ENCODE data around the gene SMARCAD1. TPM values are rescaled to one million over a fixed set of nuclear protein-coding genes. Genes with fewer than 3 reads are reported as not detected.
"Not testable (repeated sequence)": the region's sequence is repeated elsewhere in the genome, so short reads cannot be mapped to it uniquely, and the experiment has no call there.

The SMARCAD1 gene
- polyA plus RNA-seq, 1 donor (not counting 4 experiments of a cell fraction or from before 2014, with no cell fraction given): 27.8 TPM

DNA sequence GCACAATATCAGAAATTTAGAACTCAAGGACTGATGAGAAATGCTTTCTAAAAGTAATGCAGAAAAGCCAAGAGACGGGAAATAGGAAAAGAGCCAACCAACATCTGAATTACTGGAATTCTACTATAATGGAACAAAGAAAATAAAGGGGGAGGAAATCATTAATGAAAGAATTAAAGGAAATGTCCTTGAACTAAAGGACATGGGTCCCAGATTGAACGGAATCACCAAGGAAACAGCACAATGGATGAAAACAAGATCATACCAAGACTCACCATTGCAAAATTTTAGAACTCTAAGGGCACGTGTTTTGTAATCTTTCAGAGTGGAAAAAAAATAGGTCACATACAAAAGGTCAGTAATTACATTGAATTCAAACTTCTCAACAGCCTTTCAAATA lies 99.0 kb downstream of the SMARCAD1 start:
- TF ChIP-seq, protein P1, sequence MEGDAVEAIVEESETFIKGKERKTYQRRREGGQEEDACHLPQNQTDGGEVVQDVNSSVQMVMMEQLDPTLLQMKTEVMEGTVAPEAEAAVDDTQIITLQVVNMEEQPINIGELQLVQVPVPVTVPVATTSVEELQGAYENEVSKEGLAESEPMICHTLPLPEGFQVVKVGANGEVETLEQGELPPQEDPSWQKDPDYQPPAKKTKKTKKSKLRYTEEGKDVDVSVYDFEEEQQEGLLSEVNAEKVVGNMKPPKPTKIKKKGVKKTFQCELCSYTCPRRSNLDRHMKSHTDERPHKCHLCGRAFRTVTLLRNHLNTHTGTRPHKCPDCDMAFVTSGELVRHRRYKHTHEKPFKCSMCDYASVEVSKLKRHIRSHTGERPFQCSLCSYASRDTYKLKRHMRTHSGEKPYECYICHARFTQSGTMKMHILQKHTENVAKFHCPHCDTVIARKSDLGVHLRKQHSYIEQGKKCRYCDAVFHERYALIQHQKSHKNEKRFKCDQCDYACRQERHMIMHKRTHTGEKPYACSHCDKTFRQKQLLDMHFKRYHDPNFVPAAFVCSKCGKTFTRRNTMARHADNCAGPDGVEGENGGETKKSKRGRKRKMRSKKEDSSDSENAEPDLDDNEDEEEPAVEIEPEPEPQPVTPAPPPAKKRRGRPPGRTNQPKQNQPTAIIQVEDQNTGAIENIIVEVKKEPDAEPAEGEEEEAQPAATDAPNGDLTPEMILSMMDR (optimal IDR thresholded peaks at IDR 0.05 in 1 of 3, IDR thresholded peaks at IDR 0.05 in 1 of 3, conservative IDR thresholded peaks at IDR 0.05 in 1 of 3; ENCODE audit: extremely low read depth in 1 of 3, insufficient read depth in 2 of 3, low read length in 3 of 3): no peak
- TF ChIP-seq EZH2 (IDR thresholded peaks at IDR 0.05; ENCODE audit: low read length): no peak
- Histone ChIP-seq H3K36me3 (ENCODE audit: control insufficient read depth in 2 of 2, extremely low read depth in 1 of 2, insufficient read depth in 2 of 2, low read length in 2 of 2) (no peaks in the 10 kb centered on the region), H3K4me2 (ENCODE audit: control insufficient read depth, extremely low read depth, insufficient read depth, low read depth, low read length) (no peak overlapping the region), H3K9me3 (ENCODE audit: control insufficient read depth, low read depth, low read length) (no peaks in the 10 kb centered on the region), H3K27ac (ENCODE audit: control insufficient read depth, insufficient read depth, low read length) (no peak overlapping the region), H3K4me3 (ENCODE audit: control insufficient read depth in 2 of 3, extremely low read depth in 1 of 3, insufficient read depth in 2 of 3, low read depth in 1 of 3, low read length in 3 of 3) (no peak overlapping the region), H2AFZ (ENCODE audit: control insufficient read depth, low read length) (no peak overlapping the region), H3K27me3 (ENCODE audit: control insufficient read depth, extremely low read depth, insufficient read depth, low read length) (no peaks in the 10 kb centered on the region), H3K9me1 (ENCODE audit: control insufficient read depth, extremely low read depth, insufficient read depth, low read length) (no peaks in the 10 kb centered on the region), H3K9ac (ENCODE audit: control insufficient read depth, extremely low read depth, insufficient read depth, low read length) (no peak overlapping the region), H3K4me1 (ENCODE audit: control insufficient read depth, extremely low read depth, insufficient read depth, low read length) (no peaks in the 10 kb centered on the region), H4K20me1 (ENCODE audit: control insufficient read depth, extremely low read depth, insufficient read depth, low read length) (no peaks in the 10 kb centered on the region), H3K79me2 (ENCODE audit: control insufficient read depth, insufficient read depth, low read length) (no peaks in the 10 kb centered on the region)
- FAIRE-seq (no peak), DNase-seq (ENCODE audit: low read depth, low spot score) (no peak)
- dilution Hi-C loops (cut with MboI; ENCODE audit: extremely low pct_ligation_motif_present, low sequenced_read_pairs): no loop called here

DNA sequence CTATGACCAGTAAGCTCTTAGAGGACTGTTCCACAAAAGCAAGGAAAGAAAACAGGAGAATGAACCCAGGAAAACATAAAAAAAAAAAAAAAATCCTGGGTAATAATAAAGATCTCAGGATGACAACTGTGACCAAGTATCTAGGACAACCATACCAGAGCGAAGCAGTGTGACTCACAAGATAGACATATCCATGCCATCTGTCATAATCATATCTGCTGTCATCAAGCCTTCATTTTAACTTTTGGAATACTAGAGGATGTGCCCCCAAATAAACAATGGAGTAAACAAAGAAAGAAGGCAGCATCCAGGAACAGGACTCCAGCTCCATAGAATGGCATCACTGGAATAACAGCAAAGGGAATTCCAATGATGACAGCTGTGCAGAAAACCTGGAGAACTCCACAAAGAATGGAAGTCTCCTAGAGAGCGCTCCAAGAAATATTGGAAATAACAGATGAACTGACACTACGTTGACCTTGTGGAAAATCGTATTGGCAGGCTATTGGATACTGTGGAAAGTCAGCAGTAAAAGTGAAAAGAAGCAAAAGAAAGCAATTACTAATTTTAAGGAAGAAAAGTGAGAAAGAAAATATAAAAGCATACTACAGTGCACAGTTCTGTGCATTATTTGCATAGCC lies 99.7 kb downstream of the SMARCAD1 start:
- H3K4me1 ChIP-seq (ENCODE audit: control insufficient read depth, extremely low read depth, insufficient read depth, low read length): no peaks in the 10 kb centered on the region
- H3K36me3 ChIP-seq (ENCODE audit: control insufficient read depth in 2 of 2, extremely low read depth in 1 of 2, insufficient read depth in 2 of 2, low read length in 2 of 2): no peaks in the 10 kb centered on the region
- no peak overlapping the region for H3K9ac ChIP-seq (ENCODE audit: control insufficient read depth, extremely low read depth, insufficient read depth, low read length)
- H3K4me2 ChIP-seq (ENCODE audit: control insufficient read depth, extremely low read depth, insufficient read depth, low read depth, low read length): no peak overlapping the region
- FAIRE-seq: no peak
- no peaks in the 10 kb centered on the region for H4K20me1 ChIP-seq (ENCODE audit: control insufficient read depth, extremely low read depth, insufficient read depth, low read length)
- DNase-seq (ENCODE audit: low read depth, low spot score): no peak
- H3K27me3 ChIP-seq (ENCODE audit: control insufficient read depth, extremely low read depth, insufficient read depth, low read length): no peaks in the 10 kb centered on the region
- no peaks in the 10 kb centered on the region for H3K79me2 ChIP-seq (ENCODE audit: control insufficient read depth, insufficient read depth, low read length)
- no peak overlapping the region for H3K27ac ChIP-seq (ENCODE audit: control insufficient read depth, insufficient read depth, low read length)
- H3K9me3 ChIP-seq (ENCODE audit: control insufficient read depth, low read depth, low read length): no peaks in the 10 kb centered on the region
- TF ChIP-seq, protein P1 (optimal IDR thresholded peaks at IDR 0.05 in 1 of 3, IDR thresholded peaks at IDR 0.05 in 1 of 3, conservative IDR thresholded peaks at IDR 0.05 in 1 of 3; ENCODE audit: extremely low read depth in 1 of 3, insufficient read depth in 2 of 3, low read length in 3 of 3): no peak
- TF ChIP-seq EZH2 (IDR thresholded peaks at IDR 0.05; ENCODE audit: low read length): no peak
- dilution Hi-C loops (cut with MboI; ENCODE audit: extremely low pct_ligation_motif_present, low sequenced_read_pairs): no loop called here
- H2AFZ ChIP-seq (ENCODE audit: control insufficient read depth, low read length): no peak overlapping the region
- no peaks in the 10 kb centered on the region for H3K9me1 ChIP-seq (ENCODE audit: control insufficient read depth, extremely low read depth, insufficient read depth, low read length)
- no peak overlapping the region for H3K4me3 ChIP-seq (ENCODE audit: control insufficient read depth in 2 of 3, extremely low read depth in 1 of 3, insufficient read depth in 2 of 3, low read depth in 1 of 3, low read length in 3 of 3)

DNA sequence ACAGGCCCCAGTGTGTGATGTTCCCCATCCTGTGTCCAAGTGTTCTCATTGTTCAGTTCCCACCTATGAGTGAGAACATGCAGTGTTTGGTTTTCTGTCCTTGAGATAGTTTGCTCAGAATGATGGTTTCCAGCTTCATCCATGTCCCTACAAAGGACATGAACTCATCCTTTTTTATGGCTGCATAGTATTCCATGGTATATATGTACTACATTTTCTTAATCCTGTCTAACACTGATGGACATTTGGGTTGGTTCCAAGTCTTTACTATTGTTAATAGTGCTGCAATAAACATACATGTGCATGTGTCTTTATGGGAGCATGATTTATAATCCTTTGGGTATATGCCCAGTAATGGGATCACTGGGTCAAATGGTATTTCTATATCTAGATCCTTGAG lies 112.3 kb downstream of the SMARCAD1 start:
- H3K4me1 ChIP-seq (ENCODE audit: control insufficient read depth, extremely low read depth, insufficient read depth, low read length); dilution Hi-C loops (cut with MboI; ENCODE audit: extremely low pct_ligation_motif_present, low sequenced_read_pairs); H3K4me3 ChIP-seq (ENCODE audit: control insufficient read depth in 2 of 3, extremely low read depth in 1 of 3, insufficient read depth in 2 of 3, low read depth in 1 of 3, low read length in 3 of 3); H3K79me2 ChIP-seq (ENCODE audit: control insufficient read depth, insufficient read depth, low read length); H3K9me3 ChIP-seq (ENCODE audit: control insufficient read depth, low read depth, low read length); H3K9me1 ChIP-seq (ENCODE audit: control insufficient read depth, extremely low read depth, insufficient read depth, low read length); H4K20me1 ChIP-seq (ENCODE audit: control insufficient read depth, extremely low read depth, insufficient read depth, low read length); DNase-seq (ENCODE audit: low read depth, low spot score); H3K4me2 ChIP-seq (ENCODE audit: control insufficient read depth, extremely low read depth, insufficient read depth, low read depth, low read length); FAIRE-seq; H3K27ac ChIP-seq (ENCODE audit: control insufficient read depth, insufficient read depth, low read length); H3K27me3 ChIP-seq (ENCODE audit: control insufficient read depth, extremely low read depth, insufficient read depth, low read length); H3K36me3 ChIP-seq (ENCODE audit: control insufficient read depth in 2 of 2, extremely low read depth in 1 of 2, insufficient read depth in 2 of 2, low read length in 2 of 2); H2AFZ ChIP-seq (ENCODE audit: control insufficient read depth, low read length); H3K9ac ChIP-seq (ENCODE audit: control insufficient read depth, extremely low read depth, insufficient read depth, low read length): not testable (repeated sequence)

Measured in keratinocyte (primary cell).